Measurements from ENCODE around the gene ZBTB42. TPM values are rescaled to one million over a fixed set of nuclear protein-coding genes. Genes with fewer than 3 reads are reported as not detected.

Gene ZBTB42
- total RNA-seq, 2 experiments from 2014 or later: 1.1 to 1.4 TPM

DNA sequence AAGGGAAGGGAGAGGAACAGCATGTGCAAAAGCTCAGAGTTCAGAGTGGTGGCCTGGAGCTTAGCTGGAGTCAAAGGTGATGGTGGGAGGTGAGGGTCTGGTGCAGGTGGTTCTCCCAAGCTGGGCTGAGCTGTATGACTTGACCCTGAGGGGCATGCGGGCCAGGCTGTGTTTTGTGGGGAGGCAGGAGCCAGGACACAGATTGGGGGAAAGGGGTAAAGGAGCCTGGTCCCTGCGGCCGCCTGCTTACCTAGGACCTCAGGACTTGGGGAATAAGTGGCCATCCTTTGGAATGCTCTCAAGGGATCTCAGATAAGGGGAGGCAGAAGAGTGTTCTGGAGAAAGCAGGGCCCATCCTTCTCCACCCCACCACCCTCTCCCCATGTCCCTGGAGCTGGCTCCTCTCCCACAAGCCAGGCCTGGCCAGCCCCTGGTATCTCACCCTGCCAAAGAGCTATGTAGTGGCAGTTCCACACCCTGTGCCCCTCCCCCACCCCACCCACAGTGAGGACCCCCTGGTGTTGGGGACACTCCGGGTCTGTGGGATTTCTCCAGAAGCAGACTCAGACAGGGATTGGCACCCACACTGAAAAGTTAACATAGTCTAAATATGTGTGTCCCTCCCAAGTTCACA, 44.2 kb downstream of the ZBTB42 start:
- Mint-ChIP-seq H3K4me3 (no peak overlapping the region), H3K27me3 (peaks cover 72% of the 10 kb centered on the region), H3K36me3 (no peaks in the 10 kb centered on the region), H3K9me3 (no peaks in the 10 kb centered on the region), H3K4me1 (peaks cover 8% of the 10 kb centered on the region), H3K27ac (no peak overlapping the region)
- DNase-seq: no peak

DNA sequence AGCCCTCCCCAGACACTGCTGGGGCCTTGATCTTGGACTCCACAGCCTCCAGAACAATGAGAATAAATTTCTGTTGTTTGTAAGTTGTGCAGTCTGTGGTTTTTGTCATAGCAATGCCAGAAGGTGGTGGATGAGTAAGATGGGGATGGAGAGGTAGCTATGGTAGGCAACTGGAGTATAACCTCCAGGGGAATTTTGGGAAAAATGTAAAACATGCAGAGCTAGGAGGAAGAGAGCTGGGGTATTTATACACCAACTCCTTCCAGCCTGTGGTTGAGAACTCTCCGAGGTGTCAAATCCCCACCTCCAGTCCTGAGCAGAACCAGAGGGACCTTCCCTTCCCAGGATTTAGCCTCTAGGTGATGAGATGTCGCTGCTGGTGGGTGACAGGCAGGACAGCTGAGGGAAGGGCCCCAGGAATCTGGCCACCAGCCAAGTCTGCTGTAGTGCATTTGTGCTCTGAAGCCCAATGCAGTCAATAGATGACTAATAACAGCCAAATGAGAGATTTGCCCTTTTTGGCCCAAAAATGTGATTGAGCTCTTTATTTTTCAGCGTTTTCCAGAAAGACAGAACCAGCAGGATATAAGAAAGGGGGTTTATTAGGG, 45.0 kb downstream of the ZBTB42 start:
- DNase-seq: no peak
- H3K36me3 Mint-ChIP-seq: no peaks in the 10 kb centered on the region
- peaks cover 73% of the 10 kb centered on the region for H3K27me3 Mint-ChIP-seq
- H3K9me3 Mint-ChIP-seq: no peaks in the 10 kb centered on the region
- H3K4me3 Mint-ChIP-seq: no peak overlapping the region
- no peak overlapping the region for H3K27ac Mint-ChIP-seq
- peaks cover 8% of the 10 kb centered on the region for H3K4me1 Mint-ChIP-seq

DNA sequence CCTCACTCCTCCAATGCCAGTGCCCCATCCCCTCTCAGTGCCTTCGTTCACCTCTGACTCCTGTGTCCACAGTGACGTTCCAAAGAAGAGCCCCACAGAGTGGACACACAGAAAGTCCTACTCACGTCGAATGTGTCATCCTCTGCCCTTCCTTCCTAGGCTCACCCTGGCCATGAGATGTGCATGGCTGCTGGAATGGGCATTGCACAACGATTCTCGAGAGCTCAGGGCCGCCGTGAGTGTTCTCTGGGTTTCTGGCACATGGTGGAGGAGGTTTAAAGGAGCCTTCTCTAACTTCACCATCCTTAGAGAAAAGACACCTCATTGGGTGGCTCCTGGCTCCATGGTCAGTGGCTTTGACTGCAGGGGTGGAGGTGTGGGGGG, 51.4 kb downstream of the ZBTB42 start:
- H3K36me3 Mint-ChIP-seq: no peaks in the 10 kb centered on the region
- H3K27ac Mint-ChIP-seq: no peak overlapping the region
- no peak for DNase-seq
- no peaks in the 10 kb centered on the region for H3K4me1 Mint-ChIP-seq
- H3K9me3 Mint-ChIP-seq: no peaks in the 10 kb centered on the region
- peaks cover 29% of the 10 kb centered on the region for H3K27me3 Mint-ChIP-seq
- no peak overlapping the region for H3K4me3 Mint-ChIP-seq

Other genes starting within 250 kb of the ZBTB42 start
- gene C14orf180, start 221.3 kb upstream of the ZBTB42 start, total RNA-seq: not detected
- gene TMEM179, start 196.3 kb upstream of the ZBTB42 start, total RNA-seq: not detected
- 10 to 100 TPM; 67.8 TPM for gene INF2, start 111.5 kb upstream of the ZBTB42 start, total RNA-seq
- 1 to 10 TPM in 1 of 2 experiments, under 1 TPM in 1; 0.87 to 1.7 TPM for gene ADSS1, start 76.9 kb upstream of the ZBTB42 start, total RNA-seq
- gene SIVA1, start 48.0 kb upstream of the ZBTB42 start, total RNA-seq: 100 to 1,000 TPM; 137 to 147 TPM
- 100 to 1,000 TPM; 112 TPM for gene AKT1, start 5.4 kb upstream of the ZBTB42 start, total RNA-seq
- 1 to 10 TPM; 4.6 to 4.7 TPM for gene CEP170B, start 64.2 kb downstream of the ZBTB42 start, total RNA-seq
- not detected for gene PLD4, start 123.8 kb downstream of the ZBTB42 start, total RNA-seq
- under 1 TPM in 1 of 2 experiments, not detected in 1; 0.02 TPM for gene AHNAK2, start 177.3 kb downstream of the ZBTB42 start, total RNA-seq
- gene CLBA1, start 184.7 kb downstream of the ZBTB42 start, total RNA-seq: 1 to 10 TPM; 1.5 to 1.9 TPM
- gene CDCA4, start 220.0 kb downstream of the ZBTB42 start, total RNA-seq: 10 to 100 TPM; 89.7 to 89.8 TPM

Data from activated naive CD8-positive, alpha-beta T cell treated with anti-CD3 and anti-CD28 coated beads for 36 hours (primary cell).